Prostate gland (tissue), 2 donors: ENCODE data around the gene SLC25A48. TPM values are rescaled to one million over a fixed set of nuclear protein-coding genes. Genes with fewer than 3 reads are reported as not detected.

Experiments
- DNase-seq: peaks from one replicate; pipeline ENCODE4 v3.0.0-alpha.2; 2019; ENCODE audit warnings: low spot score
- H3K27ac ChIP-seq, 2 donors: fragments of 200-600 bp; sonication (generic); 2 replicates each; pipeline ENCODE4 v1.5.1; 2017 to 2019
- H3K27me3 ChIP-seq: fragments of 200-600 bp; sonication (generic); replicated peaks from 2 replicates; pipeline ENCODE4 v1.5.1; 2019; ENCODE audit not compliant: insufficient read depth
- H3K36me3 ChIP-seq, 2 donors: fragments of 200-600 bp; sonication (generic); 1 replicate in 1 of 2; 2 replicates in 1 of 2; pipeline versions ENCODE4 v1.5.1 to v1.8.1; 2017 to 2019
- H3K4me1 ChIP-seq: fragments of 200-600 bp; sonication (generic); replicated peaks from 2 replicates; pipeline ENCODE4 v1.5.1; 2019
- H3K4me3 ChIP-seq, 2 donors: fragments of 200-600 bp; sonication (generic); 2 replicates each; pipeline ENCODE4 v1.5.1; 2017 to 2019
- H3K9me3 ChIP-seq: fragments of 200-600 bp; sonication (generic); 2 replicates; pipeline ENCODE4 v1.5.1; 2017
- CTCF ChIP-seq, 4 experiments: fragments of 200-600 bp in 2 of 4; fragments of 450-650 bp in 2 of 4; sonication (generic) in 2 of 4; IDR thresholded peaks; 1 replicate in 3 of 4; 2 replicates in 1 of 4; pipeline ENCODE4 v1.5.1; 2016 to 2019; ENCODE audit warnings: antibody characterized with exemption in 4 of 4, mild to moderate bottlenecking in 2 of 4, moderate library complexity in 2 of 4
- POLR2A ChIP-seq: fragments of 450-650 bp; IDR thresholded peaks from one replicate; pipeline ENCODE4 v1.6.1; 2016; ENCODE audit warnings: antibody characterized with exemption, mild to moderate bottlenecking
- POLR2AphosphoS5 ChIP-seq: sonication (generic); formaldehyde crosslinking; IDR thresholded peaks from one replicate; pipeline ENCODE4 v1.6.1; 2017; ENCODE audit warnings: antibody characterized with exemption
- WGBS: methylation state at CpG from one replicate; pipeline ENCODE4 v1.1.5; 2018; 5-methylcytosine and 5-hydroxymethylcytosine counted together
- intact Hi-C: fragments of 100-400 bp; cut with DNase I; formaldehyde crosslinking; loops from one replicate; pipeline ENCODE4 v1.14.2; 2022
- total RNA-seq, 2 donors: library from RNA; depleted of rRNA; stranded (reverse); fragments of >200 nt; gene quantifications; one replicate each; pipeline ENCODE4 v1.1.0, GENCODE V29; 2016

Gene SLC25A48
- total RNA-seq, 2 donors from 2014 or later = 0.77 to 0.85 TPM

- no peaks in the 10 kb centered on the region for H3K9me3 ChIP-seq
- H3K36me3 ChIP-seq = no peaks in the 10 kb centered on the region
- TF ChIP-seq POLR2A = no peak
- no peak for TF ChIP-seq POLR2AphosphoS5
- TF ChIP-seq CTCF (IDR thresholded peaks at IDR 0.05) = no peak
- no peaks in the 10 kb centered on the region for H3K27me3 ChIP-seq
- H3K4me1 ChIP-seq = no peaks in the 10 kb centered on the region
- H3K27ac ChIP-seq = no peak overlapping the region
- WGBS = 80% methylated on average over 2 of the region's 2 CpGs
- no peak for DNase-seq
- intact Hi-C loops = no loop called here
- no peak overlapping the region for H3K4me3 ChIP-seq
These were observed 34.8 kb downstream of the SLC25A48 start for GRCh38 chr5:135869276-135869675.

DNA sequence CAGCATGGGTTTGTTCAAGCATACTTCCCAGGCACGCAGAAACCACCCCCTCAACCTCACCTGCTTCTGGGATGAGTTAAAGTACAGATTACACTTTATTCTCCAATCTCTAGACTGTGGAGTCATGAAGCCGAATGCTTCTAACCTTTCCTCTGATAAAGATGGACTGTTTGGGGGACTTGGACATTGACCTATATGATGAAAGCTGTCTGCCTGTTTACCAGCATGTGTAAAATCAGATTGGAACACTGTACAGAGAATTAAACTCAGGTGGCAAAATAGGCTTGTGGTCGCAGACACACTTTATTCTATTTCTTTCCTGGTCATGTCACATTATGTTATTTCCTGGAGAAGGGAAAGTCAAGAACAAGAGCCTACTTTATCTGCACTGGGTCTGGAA is 35.5 kb downstream of the SLC25A48 start:
- 88% methylated on average over 3 of the region's 3 CpGs for WGBS
- TF ChIP-seq CTCF (IDR thresholded peaks at IDR 0.05) (no peak), POLR2A (no peak), POLR2AphosphoS5 (no peak)
- H3K36me3 ChIP-seq = no peaks in the 10 kb centered on the region
- H3K27ac ChIP-seq = no peak overlapping the region
- H3K9me3 ChIP-seq = no peaks in the 10 kb centered on the region
- no peak overlapping the region for H3K4me3 ChIP-seq
- no peak for DNase-seq
- no peaks in the 10 kb centered on the region for H3K27me3 ChIP-seq
- intact Hi-C loops = no loop called here
- no peaks in the 10 kb centered on the region for H3K4me1 ChIP-seq

DNA sequence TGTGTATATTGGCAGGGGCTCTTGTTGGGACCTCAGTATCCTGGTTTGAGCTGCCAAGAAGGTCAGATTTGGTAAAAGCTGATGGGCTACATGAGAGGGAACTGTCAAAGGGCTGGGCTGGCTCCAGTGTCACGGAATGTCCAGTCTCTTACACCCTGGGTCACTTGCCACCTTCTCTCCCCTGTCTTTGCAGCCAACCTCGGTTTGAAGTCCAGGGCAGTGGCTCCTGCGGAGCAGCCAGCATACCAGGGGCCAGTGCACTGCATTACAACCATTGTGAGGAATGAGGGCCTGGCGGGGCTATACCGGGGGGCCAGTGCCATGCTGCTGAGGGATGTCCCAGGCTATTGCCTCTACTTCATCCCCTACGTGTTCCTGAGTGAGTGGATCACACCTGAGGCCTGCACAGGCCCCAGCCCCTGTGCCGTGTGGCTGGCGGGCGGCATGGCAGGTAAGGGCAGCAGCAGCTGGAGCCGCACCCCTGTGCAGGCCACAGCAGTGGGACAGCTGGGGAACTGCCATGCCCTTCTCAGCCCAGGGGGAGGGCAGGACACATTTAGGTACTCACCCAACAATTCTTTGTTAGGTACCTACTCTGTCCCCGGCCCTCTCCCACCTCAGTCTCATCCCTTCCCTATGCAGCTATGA is 36.9 kb downstream of the SLC25A48 start:
- TF ChIP-seq POLR2AphosphoS5 = no peak
- no peak for TF ChIP-seq POLR2A
- no peak for TF ChIP-seq CTCF (IDR thresholded peaks at IDR 0.05)
- no peak overlapping the region for H3K4me3 ChIP-seq
- no peak for DNase-seq
- H3K27ac ChIP-seq = no peak overlapping the region
- H3K4me1 ChIP-seq = no peaks in the 10 kb centered on the region
- intact Hi-C loops = no loop called here
- no peaks in the 10 kb centered on the region for H3K9me3 ChIP-seq
- H3K27me3 ChIP-seq = no peaks in the 10 kb centered on the region
- no peaks in the 10 kb centered on the region for H3K36me3 ChIP-seq
- 92% methylated on average over 11 of the region's 11 CpGs for WGBS

DNA sequence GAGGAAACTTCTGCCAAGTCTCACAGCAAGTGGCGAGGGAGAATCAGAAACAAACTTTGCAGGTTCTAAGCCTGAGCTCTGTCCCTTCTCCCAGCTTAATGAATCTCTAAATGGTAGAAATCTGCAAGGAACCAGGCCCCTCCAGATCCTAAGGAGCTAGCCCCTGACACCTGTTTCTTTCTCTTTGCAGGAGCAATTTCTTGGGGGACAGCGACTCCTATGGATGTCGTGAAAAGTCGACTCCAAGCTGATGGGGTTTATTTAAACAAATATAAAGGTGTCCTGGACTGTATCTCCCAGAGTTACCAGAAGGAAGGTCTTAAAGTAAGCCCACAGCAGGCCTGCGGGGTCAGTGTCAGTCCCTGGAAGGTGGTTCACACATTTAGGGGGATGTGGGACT is 39.4 kb downstream of the SLC25A48 start:
- no peak overlapping the region for H3K27ac ChIP-seq
- no peaks in the 10 kb centered on the region for H3K36me3 ChIP-seq
- H3K27me3 ChIP-seq = no peaks in the 10 kb centered on the region
- H3K4me3 ChIP-seq = no peak overlapping the region
- no peaks in the 10 kb centered on the region for H3K4me1 ChIP-seq
- 80% methylated on average over 5 of the region's 5 CpGs for WGBS
- no peak for TF ChIP-seq CTCF (IDR thresholded peaks at IDR 0.05)
- no peak for TF ChIP-seq POLR2A
- TF ChIP-seq POLR2AphosphoS5 = no peak
- DNase-seq = no peak
- H3K9me3 ChIP-seq = no peaks in the 10 kb centered on the region
- intact Hi-C loops = no loop called here

DNA sequence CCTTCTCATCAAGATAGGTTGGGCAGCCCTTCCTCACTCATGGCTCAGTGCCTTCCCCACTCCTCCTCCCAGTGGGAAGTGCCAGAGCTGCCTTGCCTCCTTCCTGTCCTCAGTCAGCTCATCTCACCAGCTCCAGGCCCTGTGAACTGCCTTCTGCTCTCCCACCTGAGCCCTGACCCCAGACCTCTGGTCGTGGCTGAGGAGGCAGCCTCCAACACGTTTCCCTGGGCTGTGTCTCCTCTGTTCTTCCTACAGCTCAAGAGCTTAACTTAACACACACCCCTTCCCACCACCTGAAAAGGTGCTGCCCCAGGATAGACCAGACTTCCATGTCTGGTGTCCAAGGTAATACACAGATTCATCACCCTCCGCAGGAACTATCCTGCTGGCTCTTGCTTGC is 40.0 kb downstream of the SLC25A48 start:
- intact Hi-C loops = no loop called here
- no peaks in the 10 kb centered on the region for H3K27me3 ChIP-seq
- TF ChIP-seq CTCF (IDR thresholded peaks at IDR 0.05) (no peak), POLR2A (no peak), POLR2AphosphoS5 (no peak)
- WGBS = 88% methylated on average over 3 of the region's 3 CpGs
- no peaks in the 10 kb centered on the region for H3K36me3 ChIP-seq
- no peaks in the 10 kb centered on the region for H3K4me1 ChIP-seq
- no peak for DNase-seq
- H3K4me3 ChIP-seq = no peak overlapping the region
- H3K27ac ChIP-seq = no peak overlapping the region
- H3K9me3 ChIP-seq = no peaks in the 10 kb centered on the region
